Caco-2 (cell line): ENCODE measurements around the gene ESRRG. TPM values are rescaled to one million over a fixed set of nuclear protein-coding genes. Genes with fewer than 3 reads are reported as not detected.

Experiments
- BruUV-seq: library from RNA; stranded (reverse); fragments of 400-500 nt; replicated peaks from 2 replicates; lab custom pipeline; 2021; lab: Mats Ljungman, UMichigan
- CTCF ChIA-PET: fragments of 300-600 bp; sonication (Branson Sonifier 250); formaldehyde crosslinking; loops from one replicate; lab custom pipeline; 2022; ENCODE audit warnings: antibody characterized with exemption; lab: Charles Lee
- POLR2A ChIA-PET: fragments of 300-600 bp; sonication (Branson Sonifier 250); formaldehyde crosslinking; loops from one replicate; lab custom pipeline; 2022; ENCODE audit warnings: antibody characterized with exemption; lab: Charles Lee
- DNase-seq, 2 experiments: peaks; one replicate each; pipeline versions ENCODE4 v3.0.0 to v3.0.0-alpha.2; 2020 to 2022
- H3K27me3 ChIP-seq: replicated peaks from 2 replicates; pipeline ENCODE4 v1.6.0; 2011; ENCODE audit warnings: low read length; ENCODE audit not compliant: control insufficient read depth, insufficient read depth
- H3K36me3 ChIP-seq: 2 replicates; pipeline ENCODE4 v1.5.1; 2011; ENCODE audit warnings: low read length; ENCODE audit not compliant: control insufficient read depth, insufficient read depth
- H3K4me1 ChIP-seq: fragments of 250-450 bp; sonication (Bioruptor Pico); 2 replicates; pipeline ENCODE4 v1.5.1; 2020; ENCODE audit warnings: mild to moderate bottlenecking
- H3K4me3 ChIP-seq: 2 replicates; pipeline ENCODE4 v1.5.1; 2011; ENCODE audit warnings: low read depth, mild to moderate bottlenecking, control low read depth, low read length
- H3K9me3 ChIP-seq: fragments of 250-450 bp; sonication (Bioruptor Pico); 2 replicates; pipeline ENCODE4 v1.5.1; 2020; ENCODE audit warnings: mild to moderate bottlenecking, moderate library complexity
- H3K27ac Mint-ChIP-seq: one replicate; pipeline ENCODE4 v1.8.0; 2022; ENCODE audit warnings: mixed read lengths; ENCODE audit not compliant: unreplicated experiment
- H3K27me3 Mint-ChIP-seq: one replicate; pipeline ENCODE4 v1.8.0; 2022; ENCODE audit warnings: mixed read lengths; ENCODE audit not compliant: insufficient read depth, unreplicated experiment
- H3K36me3 Mint-ChIP-seq: one replicate; pipeline ENCODE4 v1.8.0; 2022; ENCODE audit warnings: mild to moderate bottlenecking, mixed read lengths; ENCODE audit not compliant: insufficient read depth, unreplicated experiment
- H3K4me1 Mint-ChIP-seq: one replicate; pipeline ENCODE4 v1.8.0; 2022; ENCODE audit warnings: low read depth, mixed read lengths; ENCODE audit not compliant: unreplicated experiment
- H3K4me3 Mint-ChIP-seq: one replicate; pipeline ENCODE4 v1.8.0; 2022; ENCODE audit warnings: mild to moderate bottlenecking, moderate library complexity, mixed read lengths; ENCODE audit not compliant: unreplicated experiment
- H3K9me3 Mint-ChIP-seq: one replicate; pipeline ENCODE4 v1.8.0; 2022; ENCODE audit warnings: mixed read lengths; ENCODE audit not compliant: unreplicated experiment
- CTCF ChIP-seq, 2 experiments: fragments of 200-600 bp in 1 of 2; IDR thresholded peaks; 1 replicate in 1 of 2; 2 replicates in 1 of 2; pipeline versions ENCODE4 v1.5.1 to v1.8.0; 2011 to 2022; ENCODE audit warnings: antibody characterized with exemption in 1 of 2, control low read depth in 1 of 2, inconsistent platforms in 1 of 2, low read depth in 1 of 2, low read length in 1 of 2, mild to moderate bottlenecking in 1 of 2, moderate library complexity in 1 of 2; ENCODE audit not compliant: insufficient read depth in 1 of 2, severe bottlenecking in 1 of 2, unreplicated experiment in 1 of 2
- intact Hi-C: fragments of 100-400 bp; cut with micrococcal nuclease; formaldehyde crosslinking; loops from one replicate; pipeline ENCODE4 v1.10.0; 2022; ENCODE audit not compliant: unreplicated experiment
- total RNA-seq: library from RNA; stranded (reverse); gene quantifications from 2 replicates; pipeline ENCODE4 v1.2.3, GENCODE V29; 2022

Gene ESRRG
- total RNA-seq, 1 experiment from 2014 or later: 6.6 TPM

DNA sequence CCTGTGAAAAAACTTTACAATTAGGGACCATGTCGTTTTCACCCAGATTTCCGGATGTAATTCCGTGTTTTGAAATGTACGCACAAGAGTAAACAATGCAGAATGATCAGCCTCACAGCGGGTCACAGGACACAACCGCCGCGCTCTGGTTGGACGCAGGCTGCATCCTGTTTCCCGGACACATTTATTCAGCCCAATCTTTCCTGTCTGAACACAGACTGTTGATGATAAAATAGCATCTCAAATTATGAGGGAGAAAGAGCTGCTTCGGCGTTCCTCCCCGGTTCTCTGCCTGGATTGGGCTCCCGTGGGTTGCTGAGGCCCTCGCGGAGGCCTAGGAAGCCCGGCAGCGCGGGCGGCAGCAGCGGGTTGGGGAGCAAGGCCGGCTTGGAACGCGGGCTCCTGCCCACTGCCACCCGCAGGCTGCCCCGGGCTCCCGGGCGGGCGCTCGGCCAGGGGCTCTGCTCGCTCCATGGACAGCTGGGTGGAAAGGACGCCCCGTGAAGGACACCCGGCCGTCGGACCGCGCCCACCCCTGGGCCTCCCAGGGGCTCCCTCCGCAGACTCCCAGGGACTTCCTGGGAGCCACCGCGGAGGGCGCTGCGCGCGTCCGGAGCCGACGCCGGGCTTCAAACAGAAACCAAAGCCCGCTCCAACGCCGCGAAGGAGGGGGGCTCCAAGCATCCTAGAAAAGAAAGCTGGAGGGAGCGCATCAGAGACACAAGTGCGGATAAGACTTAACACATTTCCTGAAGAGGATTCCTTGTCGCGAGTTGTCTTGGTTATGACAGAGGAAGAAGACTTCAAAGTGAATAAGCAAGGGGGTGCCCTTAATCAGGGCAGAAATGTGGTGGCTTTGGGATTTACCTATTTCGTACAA lies 122.3 kb downstream of the ESRRG start:
- Mint-ChIP-seq H3K9me3 (no peaks in the 10 kb centered on the region), H3K27me3 (no peaks in the 10 kb centered on the region), H3K4me3 (peak overlapping the region; percentile 86), H3K4me1 (peaks cover 32% of the 10 kb centered on the region), H3K36me3 (peaks cover 12% of the 10 kb centered on the region), H3K27ac (peak overlapping the region; percentile 78)
- intact Hi-C loops: loop anchor here (2.0 to 5.0 kb wide), 3 partner anchors 51 to 142 kb away; partner anchors contain the start of gene ESRRG
- Histone ChIP-seq H3K27me3 (no peaks in the 10 kb centered on the region), H3K4me3 (peak overlapping the region; percentile 59), H3K4me1 (peaks cover 48% of the 10 kb centered on the region), H3K9me3 (no peaks in the 10 kb centered on the region), H3K36me3 (no peaks in the 10 kb centered on the region)
- CTCF ChIA-PET: interaction anchor here (0.6 kb wide), 1 partner anchor 137 kb away, joined by 3 read pairs; no protein-coding TSS in a partner anchor
- TSS peak; percentile 68 for BruUV-seq
- peak; percentile 63 to 78 for DNase-seq
- POLR2A ChIA-PET: no interaction called here
- peak; percentile 50 to 70 for TF ChIP-seq CTCF (IDR thresholded peaks at IDR 0.05; ENCODE audit: insufficient read depth in 1 of 2, low read depth in 1 of 2, low read length in 1 of 2, severe bottlenecking in 1 of 2, unreplicated experiment in 1 of 2)

- no TSS peak for BruUV-seq
- no peak for TF ChIP-seq CTCF (IDR thresholded peaks at IDR 0.05; ENCODE audit: insufficient read depth in 1 of 2, low read depth in 1 of 2, low read length in 1 of 2, severe bottlenecking in 1 of 2, unreplicated experiment in 1 of 2)
- H3K9me3 Mint-ChIP-seq: no peaks in the 10 kb centered on the region
- no peaks in the 10 kb centered on the region for H3K27me3 Mint-ChIP-seq
- H3K27ac Mint-ChIP-seq: no peak overlapping the region
- Histone ChIP-seq H3K4me1 (peaks cover 44% of the 10 kb centered on the region), H3K27me3 (no peaks in the 10 kb centered on the region), H3K9me3 (no peaks in the 10 kb centered on the region), H3K4me3 (no peak overlapping the region), H3K36me3 (no peaks in the 10 kb centered on the region)
- DNase-seq: no peak
- peaks cover 12% of the 10 kb centered on the region for H3K36me3 Mint-ChIP-seq
- H3K4me3 Mint-ChIP-seq: peak overlapping the region; percentile 86
- POLR2A ChIA-PET: no interaction called here
- CTCF ChIA-PET: no interaction called here
- H3K4me1 Mint-ChIP-seq: peaks cover 24% of the 10 kb centered on the region
- intact Hi-C loops: loop anchor here (2.0 to 5.0 kb wide), 3 partner anchors 52 to 143 kb away; partner anchors contain the start of gene ESRRG
Measured at GRCh38 chr1:216599851-216600250, 123.4 kb downstream of the ESRRG start.

DNA sequence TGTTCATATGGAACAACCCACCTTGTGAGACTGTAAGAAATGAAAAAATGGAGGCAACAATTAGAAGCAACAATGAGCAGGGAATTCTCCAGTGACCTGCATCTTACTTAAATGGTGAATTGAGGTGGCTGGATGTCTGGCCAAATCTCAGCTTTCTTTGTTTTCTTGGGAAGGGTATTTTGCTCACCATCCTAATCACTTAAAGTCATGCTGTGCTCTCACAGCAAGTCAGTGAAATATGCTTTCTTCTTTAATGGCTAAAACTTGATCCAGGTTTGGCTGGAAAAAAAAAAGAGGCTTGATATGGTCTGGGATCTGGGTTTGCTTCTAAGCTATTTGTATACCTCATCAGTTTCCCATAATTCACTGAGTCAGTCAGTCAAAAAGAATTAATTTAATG lies 124.8 kb downstream of the ESRRG start:
- Mint-ChIP-seq H3K4me1 (peaks cover 10% of the 10 kb centered on the region), H3K36me3 (peaks cover 11% of the 10 kb centered on the region), H3K27ac (no peak overlapping the region), H3K4me3 (no peak overlapping the region), H3K9me3 (no peaks in the 10 kb centered on the region), H3K27me3 (no peaks in the 10 kb centered on the region)
- Histone ChIP-seq H3K36me3 (no peaks in the 10 kb centered on the region), H3K9me3 (no peaks in the 10 kb centered on the region), H3K4me1 (peaks cover 33% of the 10 kb centered on the region), H3K27me3 (no peaks in the 10 kb centered on the region), H3K4me3 (no peak overlapping the region)
- DNase-seq: no peak
- CTCF ChIA-PET: no interaction called here
- TF ChIP-seq CTCF (IDR thresholded peaks at IDR 0.05; ENCODE audit: insufficient read depth in 1 of 2, low read depth in 1 of 2, low read length in 1 of 2, severe bottlenecking in 1 of 2, unreplicated experiment in 1 of 2): no peak
- intact Hi-C loops: no loop called here
- no TSS peak for BruUV-seq
- POLR2A ChIA-PET: no interaction called here
